ENCODE data around the gene ECD.
"Not testable (repeated sequence)": the region's sequence is repeated elsewhere in the genome, so short reads cannot be mapped to it uniquely, and the experiment has no call there.

The ECD gene

DNA sequence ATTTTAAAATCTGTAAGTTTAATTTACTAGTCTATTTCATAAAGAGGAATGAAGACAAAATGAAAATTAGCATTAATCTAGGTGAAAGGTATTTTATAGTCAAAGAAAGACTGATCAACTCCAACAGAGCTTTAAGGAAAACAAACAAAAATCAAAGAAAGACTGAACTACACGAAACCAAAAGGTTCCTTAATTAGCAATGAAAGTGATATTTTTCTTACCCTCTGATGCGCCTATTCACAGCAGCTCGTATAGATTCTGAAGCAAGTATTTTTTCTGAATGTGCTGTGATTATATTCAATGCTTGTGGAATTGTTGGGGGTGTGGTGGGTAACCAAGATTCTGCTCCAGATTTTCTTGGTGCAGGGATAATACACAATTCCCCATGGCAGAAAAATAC is 11.8 kb downstream of the ECD start:
- DNase-seq = no peak

DNA sequence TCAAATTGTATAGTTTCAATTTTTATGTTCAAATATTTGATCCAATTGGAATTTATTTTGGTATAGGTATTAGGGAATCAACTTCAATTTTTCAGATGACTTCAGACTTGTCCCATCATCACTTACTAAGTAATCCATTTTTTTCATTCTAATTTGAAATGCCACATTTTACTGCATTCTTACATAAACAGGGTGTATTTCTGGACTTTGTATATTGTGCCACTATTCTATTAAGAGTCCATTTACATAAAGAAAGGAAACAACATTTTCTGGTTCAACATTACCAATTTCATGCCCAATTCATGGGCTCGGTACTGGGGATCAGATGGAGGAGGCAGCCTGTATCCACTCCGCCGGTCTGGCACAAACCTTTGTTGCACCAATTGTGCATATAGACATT is 15.8 kb downstream of the ECD start:
- no peak for DNase-seq

DNA sequence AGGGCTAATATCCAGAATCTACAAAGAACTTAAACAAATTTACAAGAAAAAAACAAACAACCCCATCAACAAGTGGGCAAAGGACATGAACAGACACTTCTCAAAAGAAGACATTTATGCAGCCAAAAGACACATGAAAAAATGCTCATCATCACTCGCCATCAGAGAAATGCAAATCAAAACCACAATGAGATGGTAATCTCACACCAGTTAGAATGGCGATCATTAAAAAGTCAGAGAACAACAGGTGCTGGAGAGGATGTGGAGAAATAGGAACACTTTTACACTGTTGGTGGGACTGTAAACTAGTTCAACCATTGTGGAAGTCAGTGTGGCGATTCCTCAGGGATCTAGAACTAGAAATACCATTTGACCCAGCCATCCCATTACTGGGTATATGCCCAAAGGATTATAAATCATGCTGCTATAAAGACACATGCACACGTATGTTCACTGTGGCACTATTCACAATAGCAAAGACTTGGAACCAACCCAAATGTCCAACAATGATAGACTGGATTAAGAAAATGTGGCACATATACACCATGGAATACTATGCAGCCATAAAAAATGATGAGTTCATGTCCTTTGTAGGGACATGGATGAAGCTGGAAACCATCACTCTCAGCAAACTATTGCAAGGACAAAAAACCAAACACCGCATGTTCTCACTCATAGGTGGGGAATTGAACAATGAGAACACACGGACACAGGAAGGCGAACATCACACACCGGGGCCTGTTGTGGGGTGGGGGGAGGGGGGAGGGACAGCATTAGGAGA is 17.0 kb downstream of the ECD start:
- not testable (repeated sequence) for DNase-seq

DNA sequence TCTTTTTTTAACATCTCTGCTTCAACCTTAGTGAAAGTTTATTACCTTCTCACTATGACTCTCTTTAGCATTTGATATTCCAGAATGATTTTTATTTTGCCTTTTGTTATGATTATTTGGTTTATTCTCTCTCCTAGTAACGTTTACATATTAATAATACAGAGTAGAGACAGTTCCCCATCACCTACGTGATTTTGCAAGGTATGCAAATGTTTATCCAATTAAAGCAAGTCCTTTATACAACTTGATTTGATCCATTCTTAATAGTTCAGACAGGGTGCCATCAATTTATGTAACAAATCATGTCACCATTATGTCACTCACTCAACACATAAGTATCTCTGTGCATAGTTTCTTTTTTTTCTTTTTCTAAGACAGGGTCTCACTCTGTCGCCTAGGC is 26.2 kb downstream of the ECD start:
- no peak for DNase-seq

DNA sequence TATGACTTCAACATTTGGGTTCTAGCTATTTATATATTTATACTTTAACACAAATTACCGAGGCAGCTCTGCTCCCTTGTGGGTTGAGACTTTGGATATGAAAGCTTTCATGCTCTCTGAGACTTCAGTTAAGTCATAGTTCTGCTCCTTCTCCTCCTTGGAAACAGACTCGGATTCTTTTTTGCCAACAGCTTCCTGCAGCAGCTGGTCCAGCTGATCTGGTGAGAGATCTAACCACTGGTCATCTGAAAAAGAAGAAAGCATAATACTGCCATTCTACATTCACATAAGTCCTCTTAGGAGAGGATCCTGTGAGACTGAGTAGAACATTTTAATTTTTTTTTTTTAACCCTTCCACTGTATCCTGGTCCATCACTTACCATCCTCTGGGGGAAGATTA is 28.6 kb downstream of the ECD start:
- no peak for DNase-seq

DNA sequence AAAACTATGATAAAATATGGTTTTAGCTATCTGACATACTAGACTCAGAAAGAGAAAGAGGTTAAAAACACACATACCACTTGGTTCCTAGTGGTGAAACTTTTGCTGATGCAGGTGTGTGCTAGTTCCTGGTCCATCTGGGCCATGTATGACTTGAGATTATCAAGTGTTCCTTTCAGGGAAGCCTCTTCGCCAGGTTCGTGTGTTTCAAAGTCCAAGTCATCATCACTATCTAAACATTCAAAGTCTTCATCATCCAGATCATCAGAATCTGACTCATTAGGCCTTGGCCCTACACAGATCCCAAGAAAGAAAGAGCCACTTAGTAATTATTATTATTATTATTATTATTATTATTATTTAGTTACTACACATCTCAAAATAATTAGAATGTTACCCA is 31.2 kb downstream of the ECD start:
- DNase-seq = no peak

DNA sequence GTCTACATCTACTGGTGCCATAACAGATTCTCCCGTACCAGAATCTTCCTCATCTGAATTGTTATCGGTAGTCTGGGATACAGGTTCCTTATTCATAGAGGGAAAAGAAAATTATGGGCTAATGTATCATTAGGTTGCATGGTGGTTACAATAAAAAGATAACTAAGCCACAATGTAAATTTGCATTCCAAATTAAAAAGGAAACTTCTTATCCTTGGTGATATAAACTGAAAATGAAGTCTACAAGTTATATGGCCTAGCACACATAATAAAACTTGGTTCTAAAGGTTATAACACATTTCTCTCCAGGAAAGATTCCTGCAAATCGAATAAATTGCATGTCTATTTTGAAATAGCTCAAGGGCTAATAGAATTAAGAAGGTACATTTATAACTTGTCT is 33.1 kb downstream of the ECD start:
- DNase-seq = no peak

DNA sequence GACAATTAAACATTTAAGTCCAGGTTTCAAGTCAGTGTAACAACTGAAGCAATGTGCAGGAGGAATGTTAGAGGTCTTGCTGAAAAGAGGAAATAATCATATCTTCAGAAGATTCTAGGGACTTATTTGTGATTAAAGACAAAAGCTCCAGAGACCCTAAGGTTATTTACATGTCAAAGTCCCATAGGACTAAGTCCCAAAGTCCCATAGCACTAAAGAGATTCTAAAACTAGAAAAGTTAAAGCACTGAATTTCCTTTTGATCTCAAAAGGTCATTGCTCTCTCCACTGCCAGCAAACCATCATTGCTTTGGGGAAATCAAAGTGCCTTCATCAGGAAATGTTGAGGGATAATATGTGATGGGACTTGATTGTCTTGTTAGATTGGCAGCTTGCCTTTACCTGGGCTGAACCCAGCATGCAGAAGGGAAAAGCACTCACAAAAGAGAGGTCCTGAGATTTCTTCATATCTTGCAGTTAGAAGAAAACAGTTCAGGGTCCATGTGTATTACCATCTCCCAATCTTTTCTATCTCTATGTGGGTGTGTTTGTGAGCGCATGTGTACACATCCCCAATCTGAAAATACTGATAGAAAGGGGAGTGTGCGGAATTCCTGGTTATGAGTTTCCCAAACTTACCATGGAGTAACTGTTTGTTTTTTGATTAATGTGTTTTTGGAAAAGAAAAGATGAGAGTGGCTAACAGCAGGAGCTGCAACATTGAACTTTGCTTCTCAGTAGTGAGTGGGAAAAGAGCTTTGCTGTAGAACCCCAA is 35.7 kb downstream of the ECD start:
- no peak for DNase-seq

DNA sequence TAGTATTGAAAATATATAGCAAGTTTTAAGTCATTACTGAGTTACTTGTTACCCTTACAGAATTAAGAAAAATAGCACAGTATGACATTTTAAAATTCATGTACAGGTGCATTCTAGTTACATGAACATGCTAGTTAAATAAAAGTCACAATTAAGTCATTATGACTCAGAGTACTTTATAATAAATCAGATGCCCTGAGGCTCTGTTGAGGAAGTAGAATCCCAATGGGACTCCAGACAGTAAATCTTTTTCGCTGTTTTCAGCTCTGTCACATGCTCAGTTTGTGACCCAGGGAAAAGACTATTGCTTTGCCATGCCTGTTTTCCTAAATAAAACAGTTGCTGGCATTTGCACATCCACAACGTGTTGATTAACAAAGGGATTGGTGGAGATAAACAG is 36.5 kb downstream of the ECD start:
- DNase-seq = no peak

DNA sequence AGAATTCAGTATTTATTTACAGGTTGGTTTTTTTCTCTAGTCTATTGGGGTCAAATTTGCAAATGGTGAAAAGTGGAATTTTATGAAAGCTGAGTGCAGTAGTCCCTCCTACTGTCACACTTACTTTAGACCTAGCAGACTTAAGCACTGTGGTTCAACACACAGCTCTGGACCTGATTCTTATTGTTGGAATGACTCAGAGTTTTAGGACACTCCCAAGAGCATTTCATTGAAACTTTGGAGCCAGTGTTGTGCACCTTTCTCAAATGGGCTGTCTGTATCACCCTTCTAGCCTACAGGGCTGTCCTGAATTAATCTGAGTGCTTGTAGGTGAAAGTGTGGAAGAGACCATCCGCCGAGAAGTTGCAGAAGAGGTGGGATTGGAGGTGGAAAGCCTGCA is 41.5 kb downstream of the ECD start:
- DNase-seq = no peak

DNA sequence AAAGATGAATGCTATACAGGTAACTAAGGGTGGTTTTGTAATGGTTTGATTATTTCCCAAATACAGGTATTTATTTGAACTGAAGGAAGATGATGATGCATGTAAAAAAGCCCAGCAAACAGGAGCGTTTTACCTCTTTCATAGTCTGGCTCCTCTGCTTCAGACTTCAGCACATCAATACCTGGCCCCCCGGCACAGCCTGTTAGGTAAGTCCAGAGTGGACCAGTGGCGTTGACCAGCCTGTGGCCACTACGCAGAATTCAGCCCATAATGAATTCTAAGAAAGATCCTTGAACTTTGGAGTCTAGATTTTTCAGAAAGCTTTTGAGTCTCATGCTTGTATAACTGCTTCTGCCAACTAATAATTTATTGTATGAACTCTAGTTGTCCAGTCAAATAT is 47.9 kb downstream of the ECD start:
- DNase-seq = no peak

DNA sequence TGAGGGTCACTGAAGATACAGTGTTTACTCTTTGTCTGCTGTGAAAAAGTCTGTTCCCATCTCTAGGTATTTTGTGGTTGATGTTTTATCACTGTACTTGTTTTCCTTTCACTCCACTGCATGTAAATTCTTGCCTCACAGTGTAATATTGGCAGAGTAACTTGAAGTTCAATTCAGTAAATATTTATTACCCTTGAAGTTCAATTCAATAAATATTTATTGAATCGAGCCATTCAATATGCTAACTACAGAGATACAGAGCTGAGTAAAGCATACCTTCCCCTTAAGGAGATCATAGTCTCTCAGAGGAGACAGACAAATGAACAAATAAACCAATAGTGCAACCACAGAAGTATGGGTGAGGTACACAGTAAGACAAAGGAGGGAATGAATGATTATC is 48.4 kb downstream of the ECD start:
- DNase-seq = no peak

DNA sequence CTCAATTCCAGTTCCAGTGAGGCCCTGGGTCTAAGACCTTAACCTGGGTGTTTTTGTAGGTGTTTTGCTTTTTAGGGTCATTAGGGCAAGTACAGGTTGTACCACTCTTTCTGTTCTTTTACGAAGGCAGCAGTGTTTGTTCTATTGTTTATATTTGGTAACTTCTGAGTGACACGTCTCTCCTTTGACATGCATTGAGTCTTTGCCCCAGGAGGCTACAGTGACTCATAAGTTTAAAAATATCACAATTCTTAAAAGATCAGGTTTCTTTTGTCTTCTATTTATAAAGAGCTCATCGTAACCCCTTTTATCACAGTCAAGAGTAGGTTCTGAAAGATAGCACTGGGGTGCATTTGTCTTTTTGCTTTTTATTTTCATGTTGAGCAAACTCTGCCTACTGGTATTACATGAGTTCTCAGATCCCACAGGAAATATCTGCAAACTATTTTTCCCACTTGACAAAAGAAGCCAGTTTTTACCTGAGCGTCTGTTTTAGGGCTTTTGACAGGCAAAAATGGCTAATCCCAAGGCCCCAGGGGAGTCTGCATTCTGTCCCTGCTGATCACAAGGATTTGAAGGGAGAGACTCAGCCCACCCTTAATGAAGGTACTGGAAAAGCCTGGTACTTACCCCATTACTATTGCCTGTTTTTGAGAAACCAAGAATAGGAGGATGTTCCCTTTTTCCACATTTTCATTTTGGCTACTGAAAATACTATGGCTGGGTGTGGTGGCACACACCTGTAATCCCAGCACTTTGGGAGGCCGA is 49.6 kb downstream of the ECD start:
- no peak for DNase-seq

DNA sequence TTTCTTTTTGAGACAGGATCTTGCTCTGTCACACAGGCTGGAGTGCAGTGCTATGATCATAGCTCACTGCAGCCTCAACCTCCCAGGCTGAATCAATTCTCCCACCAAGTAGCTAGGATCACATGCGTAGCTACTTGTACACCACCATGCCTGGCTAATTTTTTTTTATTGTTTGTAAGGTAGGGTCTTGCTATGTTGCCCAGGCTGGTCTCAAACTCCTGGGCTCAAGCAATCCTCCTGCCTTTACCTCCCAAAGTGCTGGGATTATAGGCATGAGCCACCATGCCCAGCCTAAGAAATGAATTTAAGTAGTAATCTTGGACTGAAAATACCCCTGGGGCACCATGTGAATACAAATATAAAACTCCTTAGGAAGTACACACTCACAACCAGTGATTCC is 51.8 kb downstream of the ECD start:
- no peak for DNase-seq

DNA sequence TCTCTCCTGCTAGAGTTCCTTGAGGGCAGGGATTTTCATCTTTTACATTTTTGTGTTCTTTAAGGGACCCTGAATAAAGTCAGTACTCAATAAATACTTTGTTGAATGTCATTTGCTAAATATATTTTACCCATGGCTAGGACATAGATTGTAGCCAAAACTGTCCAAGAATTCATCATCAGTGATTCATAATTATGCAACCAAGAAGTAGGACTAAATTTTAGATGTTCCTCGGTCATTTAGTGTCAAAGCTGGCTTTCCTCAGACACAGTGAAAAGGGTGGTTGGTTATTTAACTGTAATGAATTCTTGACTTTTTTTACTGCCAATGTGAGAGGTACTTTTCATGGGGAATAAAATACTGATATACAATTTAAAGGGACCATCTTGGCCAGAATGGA is 54.3 kb downstream of the ECD start:
- no peak for DNase-seq

DNA sequence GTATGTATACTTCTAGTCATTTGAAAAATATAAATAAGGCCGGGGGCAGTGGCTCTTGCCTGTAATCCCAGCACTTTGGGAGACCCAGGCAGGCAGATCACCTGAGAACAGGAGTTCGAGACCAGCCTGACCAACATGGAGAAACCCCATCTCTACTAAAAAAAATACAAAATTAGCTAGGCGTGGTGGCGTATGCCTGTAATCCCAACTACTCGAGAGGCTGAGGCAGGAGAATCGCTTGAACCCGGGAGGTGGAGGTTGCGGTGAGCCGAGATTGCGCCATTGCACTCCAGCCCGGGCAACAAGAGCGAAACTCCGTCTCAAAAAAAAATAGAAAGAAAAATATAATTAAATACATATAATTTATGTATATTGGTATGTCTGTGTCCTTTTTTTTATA is 55.8 kb downstream of the ECD start:
- not testable (repeated sequence) for DNase-seq

DNA sequence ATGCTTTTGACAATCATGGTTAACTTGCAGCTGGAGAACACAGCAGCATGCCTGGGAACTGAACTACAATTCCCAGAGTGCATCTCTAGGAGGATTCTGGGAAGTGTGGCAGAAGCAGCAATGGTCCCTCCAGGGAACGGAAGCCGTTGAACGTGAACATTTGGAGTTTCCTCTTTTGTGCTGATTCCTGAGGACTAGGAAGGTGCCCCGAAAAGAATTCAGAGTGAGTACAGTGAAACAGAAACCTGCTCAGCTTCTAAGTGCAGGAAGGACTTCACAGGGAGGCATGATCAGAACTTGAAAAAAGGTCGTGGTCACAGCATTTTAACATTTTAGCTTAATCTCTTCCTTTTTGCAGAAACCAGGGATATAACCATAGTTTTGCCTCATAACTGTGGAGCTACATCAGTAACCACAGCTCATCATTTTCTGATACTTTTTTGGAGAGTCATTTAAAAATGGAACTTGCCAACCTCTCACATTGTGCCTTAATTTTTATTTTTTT is 57.4 kb downstream of the ECD start, which contains the start of gene NUDT13:
Gene NUDT13, plus strand, starts transcription at position 111 of the 505 bp plus-strand sequence. CDS start 3,911 bp downstream, outside the sequence.
- DNase-seq = peak; percentile 65

DNA sequence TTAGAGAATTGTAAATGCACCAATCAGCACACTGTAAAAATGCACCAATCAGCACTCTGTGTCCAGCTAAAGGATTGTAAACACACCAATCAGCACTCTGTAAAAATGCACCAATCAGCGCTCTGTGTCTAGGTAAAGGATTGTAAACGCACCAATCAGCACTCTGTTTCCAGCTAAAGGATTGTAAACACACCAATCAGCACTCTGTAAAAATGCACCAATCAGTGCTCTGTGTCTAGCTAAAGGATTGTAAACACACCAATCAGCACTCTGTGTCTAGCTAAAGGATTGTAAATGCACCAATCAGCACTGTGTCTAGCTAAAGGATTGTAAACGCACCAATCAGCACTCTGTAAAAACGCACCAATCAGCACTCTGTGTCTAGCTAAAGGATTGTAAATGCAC is 58.6 kb downstream of the ECD start:
- not testable (repeated sequence) for DNase-seq

DNA sequence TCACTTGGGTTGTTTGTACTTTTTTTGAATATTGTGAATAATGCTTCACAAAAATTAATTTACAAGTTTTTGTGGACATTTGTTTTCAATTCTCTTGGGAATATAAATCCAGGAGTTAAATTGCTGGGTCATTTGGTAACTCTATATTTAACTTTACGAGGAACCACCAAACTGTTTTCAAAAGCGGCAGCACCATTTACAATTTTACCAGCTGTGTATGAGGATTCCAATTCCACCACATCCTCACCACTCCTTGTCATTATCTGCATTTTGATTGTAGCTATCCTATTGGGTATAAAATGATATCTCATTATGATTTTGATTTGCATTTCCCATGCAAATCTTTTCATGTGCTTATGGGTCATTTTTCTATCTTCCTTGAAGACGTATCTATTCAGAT is 61.5 kb downstream of the ECD start:
- DNase-seq = no peak

DNA sequence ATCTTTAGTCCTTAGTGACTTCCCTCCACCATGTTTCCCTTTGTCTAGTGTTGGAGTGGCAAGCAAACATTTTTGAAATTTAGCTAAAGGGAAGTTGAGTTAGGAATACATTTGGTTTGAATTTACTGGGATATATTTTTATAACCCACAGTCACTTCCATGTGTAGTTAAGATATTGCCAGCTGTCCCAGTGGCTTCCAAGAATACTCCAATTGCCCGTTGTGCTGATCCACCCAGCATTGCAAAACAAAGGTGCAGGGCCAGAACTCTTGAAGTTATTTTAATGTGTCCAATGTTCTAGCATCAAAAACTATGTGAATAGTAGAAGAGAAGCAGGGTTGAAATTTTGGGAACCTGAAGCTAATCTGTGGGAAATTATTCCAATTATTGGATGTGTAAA is 68.7 kb downstream of the ECD start:
- DNase-seq = no peak

DNA sequence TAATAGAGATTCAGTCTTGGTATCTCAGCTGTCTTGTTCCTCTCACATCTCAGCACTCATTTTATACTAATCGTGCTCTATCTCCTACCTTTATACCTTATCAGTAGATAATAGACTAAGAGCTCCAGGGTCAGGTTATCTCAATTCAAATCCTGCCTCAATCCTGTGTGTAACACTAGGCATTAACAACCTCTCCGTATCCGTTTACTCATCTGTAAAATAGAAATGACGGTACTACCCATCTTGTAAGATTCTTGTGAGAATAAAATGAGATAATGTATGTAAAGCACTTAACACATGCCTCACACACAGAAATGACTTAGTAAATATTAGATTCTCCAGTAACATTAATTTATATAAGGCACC is 70.5 kb downstream of the ECD start:
- DNase-seq = no peak

DNA sequence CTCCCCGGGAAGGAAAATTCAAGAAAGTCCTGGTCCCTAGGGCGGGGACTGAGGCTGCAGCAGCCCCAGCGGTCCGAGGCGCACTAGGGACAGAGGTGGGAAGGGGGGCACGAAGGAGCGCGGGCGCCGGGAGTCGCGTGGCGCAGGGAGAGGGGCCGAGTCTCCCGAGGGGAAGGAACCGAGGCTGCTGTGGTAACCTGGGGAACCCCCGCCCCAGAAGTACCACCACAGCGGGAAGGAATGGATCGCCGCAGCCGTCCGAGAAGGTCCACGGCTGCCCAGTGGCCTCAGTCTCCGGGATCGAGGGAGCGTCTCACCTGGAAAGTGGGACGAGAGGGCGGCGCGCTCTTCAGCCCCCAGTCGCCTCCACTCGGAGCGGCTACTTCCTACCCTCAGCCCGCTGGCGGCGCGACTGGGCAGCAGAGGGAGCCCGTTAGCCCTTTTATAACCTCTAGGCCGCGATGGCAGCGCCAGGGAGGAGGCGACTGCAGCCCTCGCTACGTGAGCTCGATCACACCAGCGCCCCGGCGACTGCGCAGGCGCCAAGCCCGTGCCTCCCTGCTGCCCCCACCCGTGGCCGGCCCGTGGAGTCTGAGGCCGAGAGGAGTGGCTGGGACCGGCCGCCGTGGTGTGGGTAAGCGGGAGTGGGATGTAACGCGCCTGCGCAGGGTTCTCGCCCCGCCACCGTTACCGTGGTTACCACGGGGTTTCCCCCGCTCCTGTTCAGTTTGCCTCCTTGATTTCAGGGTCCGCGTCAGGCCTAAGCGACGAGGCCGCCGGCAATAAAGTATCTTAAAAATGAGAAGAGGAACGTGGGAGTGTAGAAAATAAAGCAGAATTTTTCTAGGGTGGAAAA is 71.1 kb downstream of the ECD start, which contains the start of gene P4HA1:
Gene P4HA1, minus strand, starts transcription at position 418 of the 856 bp plus-strand sequence. CDS start 21,983 bp downstream, outside the sequence.
- peak; percentile 99 for DNase-seq

All from activated CD8-positive, alpha-beta memory T cell treated with anti-CD3 and anti-CD28 coated beads for 24 hours (primary cell).